GM19193 (cell line): Measurements from ENCODE around the gene NAALADL2.

Experiments used
- POLR2A ChIP-seq: IDR thresholded peaks from 4 replicates; pipeline ENCODE4 v1.6.1; 2011; ENCODE audit not compliant: insufficient read depth, insufficient read length; ENCODE audit errors: extremely low read depth

The NAALADL2 gene

GRCh38 chr3:175336406-175337133 lies 477.4 kb downstream of the NAALADL2 start:
- TF ChIP-seq POLR2A, result no peak

- TF ChIP-seq POLR2A, result no peak
Measured at GRCh38 chr3:175337631-175338030, 478.5 kb downstream of the NAALADL2 start.

DNA sequence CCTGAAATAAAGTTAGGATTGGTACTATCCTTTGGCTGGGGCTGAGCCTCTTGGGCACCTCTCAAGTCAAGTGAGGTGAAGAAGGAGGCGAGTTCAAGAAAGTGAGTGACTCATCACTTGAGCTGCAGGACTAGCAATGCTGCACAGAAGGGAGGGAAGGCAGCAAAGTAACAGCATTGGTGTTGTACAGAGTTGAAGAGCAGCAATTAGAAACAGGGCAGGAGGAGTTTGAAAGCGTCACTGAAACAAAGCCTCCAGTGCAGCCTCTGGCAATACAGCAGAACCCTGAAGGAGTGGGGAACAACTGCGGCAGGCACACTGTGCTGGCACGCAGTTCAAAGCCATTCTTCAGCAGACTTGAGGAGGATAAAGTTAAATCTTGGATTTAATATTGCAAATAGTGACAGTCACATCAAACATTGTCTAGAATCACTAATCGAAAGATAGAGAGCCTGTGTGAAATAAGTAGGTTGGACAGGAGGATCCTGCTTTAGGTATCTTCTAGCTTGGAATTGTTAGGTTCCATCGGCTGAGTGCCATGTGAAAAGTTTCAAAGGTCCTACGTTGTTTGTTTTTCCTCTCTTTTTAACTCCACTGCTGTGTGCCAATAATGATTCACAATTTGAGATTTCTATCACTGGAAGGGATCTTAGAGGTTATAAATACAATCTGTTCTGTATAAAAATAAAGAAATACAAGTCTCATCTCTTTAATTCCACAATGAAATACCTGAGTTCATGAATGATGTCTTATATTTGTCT lies 479.8 kb downstream of the NAALADL2 start:
- TF ChIP-seq POLR2A, result no peak

GRCh38 chr3:175340338-175341015 lies 481.3 kb downstream of the NAALADL2 start:
- no peak for TF ChIP-seq POLR2A

DNA sequence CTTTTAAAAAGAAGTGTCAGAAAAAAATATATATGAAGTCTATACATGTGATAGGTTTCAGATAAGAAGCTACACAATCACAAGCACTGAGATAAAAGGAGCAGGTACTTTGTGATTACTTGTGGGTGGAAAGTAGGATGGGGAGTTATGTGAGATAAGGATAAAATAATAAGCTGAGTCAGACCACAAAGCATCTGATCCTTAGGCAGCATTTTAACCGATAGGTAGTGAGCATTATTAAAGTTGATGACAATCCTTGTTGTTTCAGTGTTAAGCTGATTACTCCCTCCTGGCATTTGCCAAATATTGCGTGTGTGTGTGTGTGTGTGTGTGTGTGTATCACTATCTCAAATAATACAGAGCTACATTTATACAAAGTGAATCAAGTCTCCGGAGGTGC lies 483.1 kb downstream of the NAALADL2 start:
- TF ChIP-seq POLR2A, result no peak

- no peak for TF ChIP-seq POLR2A
Measured at GRCh38 chr3:175343946-175344345, 484.8 kb downstream of the NAALADL2 start.

GRCh38 chr3:175346573-175347356 lies 487.6 kb downstream of the NAALADL2 start:
- TF ChIP-seq POLR2A, result no peak

DNA sequence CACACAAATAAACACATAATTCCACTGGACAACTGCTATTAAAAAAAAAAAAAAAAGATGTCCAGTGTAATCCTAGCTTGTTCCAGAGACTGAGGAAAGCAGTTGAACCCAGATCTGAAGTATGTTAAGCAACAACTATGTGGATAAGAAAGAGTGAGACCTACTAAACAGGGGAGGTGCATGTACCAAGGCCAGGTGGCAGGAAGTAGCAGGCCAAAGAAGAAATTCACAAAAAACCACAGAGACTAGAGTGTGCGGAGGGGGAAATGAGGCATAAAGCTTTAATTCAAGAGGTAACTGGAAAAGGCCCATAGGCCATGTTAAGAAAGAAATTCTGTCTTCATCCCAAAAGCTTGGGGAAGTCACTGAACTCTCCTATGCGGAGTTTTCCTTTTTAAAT lies 490.0 kb downstream of the NAALADL2 start:
- TF ChIP-seq POLR2A, result no peak

- no peak for TF ChIP-seq POLR2A
Measured at GRCh38 chr3:175355801-175356335, 496.7 kb downstream of the NAALADL2 start.

GRCh38 chr3:175356899-175357324 lies 497.8 kb downstream of the NAALADL2 start:
- no peak for TF ChIP-seq POLR2A

- no peak for TF ChIP-seq POLR2A
Measured at GRCh38 chr3:175357758-175358157, 498.6 kb downstream of the NAALADL2 start.

DNA sequence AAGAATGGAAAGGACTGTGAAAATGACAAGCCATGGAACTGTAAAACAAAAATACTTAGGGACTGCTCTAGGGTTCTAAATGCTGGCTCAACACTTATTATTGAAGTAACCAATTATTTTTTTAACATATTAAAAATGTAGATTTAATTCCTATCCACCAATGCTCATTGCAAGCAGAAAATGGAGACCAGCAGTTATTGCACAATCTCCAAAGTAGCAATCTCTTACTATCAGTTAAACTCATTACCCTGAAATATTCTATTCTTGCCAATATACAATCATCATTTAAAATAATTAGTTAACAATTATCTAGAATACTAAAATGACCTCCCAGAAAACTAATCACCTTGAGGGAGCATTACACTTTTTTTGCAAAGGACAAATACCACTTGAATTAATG lies 499.8 kb downstream of the NAALADL2 start:
- TF ChIP-seq POLR2A, result no peak

DNA sequence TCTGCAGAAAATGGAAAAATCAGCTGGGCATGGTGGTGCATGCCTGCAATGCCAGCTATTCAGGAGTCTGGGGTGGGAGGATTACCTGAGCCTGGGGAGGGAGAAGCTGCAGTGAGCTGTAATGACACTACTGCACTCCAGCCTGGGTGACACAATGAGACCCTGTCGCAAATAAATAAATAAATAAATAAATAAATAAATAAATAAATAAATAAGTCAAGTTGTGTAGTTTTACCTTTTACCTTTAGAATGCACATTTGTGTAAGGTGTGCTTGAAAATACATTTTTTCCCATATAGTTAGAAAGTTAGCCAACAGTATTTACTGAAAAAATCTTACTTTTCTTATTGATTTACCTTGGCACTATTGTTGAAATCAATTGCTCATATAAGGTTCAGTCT lies 515.6 kb downstream of the NAALADL2 start:
- TF ChIP-seq POLR2A, result no peak

DNA sequence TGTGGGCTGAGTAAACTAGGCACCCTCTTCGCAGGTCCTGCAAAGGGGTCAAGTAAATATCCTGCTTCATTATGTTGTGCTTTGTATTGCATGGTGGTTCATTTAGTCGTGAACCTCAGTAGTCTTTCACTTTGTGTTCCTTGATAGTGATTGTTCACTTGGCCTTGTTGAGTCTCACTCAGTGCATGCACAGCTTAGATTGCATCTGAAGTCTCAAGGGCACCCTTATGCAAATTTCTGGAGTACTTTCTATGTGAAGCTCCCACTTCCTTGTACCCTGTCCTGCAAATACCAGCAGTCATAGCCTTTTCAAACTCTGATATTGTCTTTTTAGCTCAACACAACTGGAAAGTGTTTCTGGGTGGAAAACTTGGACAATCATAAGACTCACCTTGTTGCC lies 519.2 kb downstream of the NAALADL2 start:
- no peak for TF ChIP-seq POLR2A

GRCh38 chr3:175381685-175382084 lies 522.6 kb downstream of the NAALADL2 start:
- TF ChIP-seq POLR2A, result no peak

DNA sequence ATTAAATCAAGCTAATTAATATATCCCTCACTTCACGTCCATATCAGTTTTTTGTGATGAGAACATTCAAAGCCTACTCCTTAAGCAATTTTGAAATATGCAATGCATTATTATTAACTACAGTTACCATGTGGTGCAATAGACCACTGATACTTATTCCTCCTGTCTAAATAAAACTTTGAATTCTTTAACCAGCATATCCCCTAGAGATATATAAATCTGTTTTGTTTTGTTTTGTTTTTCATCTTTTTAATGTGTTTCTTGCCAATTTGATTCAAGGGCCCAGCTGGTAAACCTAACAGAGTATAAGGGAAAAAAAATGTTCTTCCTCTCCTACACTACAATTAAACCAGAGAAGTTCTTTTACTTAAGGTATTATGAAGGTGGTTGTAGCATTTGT lies 524.2 kb downstream of the NAALADL2 start:
- TF ChIP-seq POLR2A, result no peak

- no peak for TF ChIP-seq POLR2A
Measured at GRCh38 chr3:175383813-175384212, 524.7 kb downstream of the NAALADL2 start.
